GM19043 (cell line): Measurements from ENCODE around the gene ADAMTS3.

Source experiments
- ATAC-seq: cut with Tn5 transposase; IDR thresholded peaks from one replicate; pipeline ENCODE4 v1.9.1; 2021; ENCODE audit warnings: low read depth; ENCODE audit not compliant: unreplicated experiment

The ADAMTS3 gene

DNA sequence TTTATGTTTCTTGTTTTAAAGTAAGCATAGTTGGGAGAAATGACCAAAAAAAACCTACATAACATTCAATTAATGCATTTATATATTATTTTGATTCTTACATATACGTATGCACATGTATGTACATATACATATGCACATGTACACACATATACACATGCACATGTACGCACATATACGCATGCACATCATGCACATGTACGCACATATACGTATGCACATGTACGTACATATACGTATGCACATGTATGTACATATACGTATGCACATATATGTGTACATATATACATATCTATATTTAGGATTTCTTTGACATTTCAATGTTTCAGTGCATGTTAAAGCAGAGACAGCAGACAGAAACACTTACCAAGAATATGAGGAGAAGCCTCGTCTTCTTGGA, 263.4 kb downstream of the ADAMTS3 start:
- ATAC-seq: no peak

GRCh38 chr4:72305080-72305479, 263.9 kb downstream of the ADAMTS3 start:
- no peak for ATAC-seq

DNA sequence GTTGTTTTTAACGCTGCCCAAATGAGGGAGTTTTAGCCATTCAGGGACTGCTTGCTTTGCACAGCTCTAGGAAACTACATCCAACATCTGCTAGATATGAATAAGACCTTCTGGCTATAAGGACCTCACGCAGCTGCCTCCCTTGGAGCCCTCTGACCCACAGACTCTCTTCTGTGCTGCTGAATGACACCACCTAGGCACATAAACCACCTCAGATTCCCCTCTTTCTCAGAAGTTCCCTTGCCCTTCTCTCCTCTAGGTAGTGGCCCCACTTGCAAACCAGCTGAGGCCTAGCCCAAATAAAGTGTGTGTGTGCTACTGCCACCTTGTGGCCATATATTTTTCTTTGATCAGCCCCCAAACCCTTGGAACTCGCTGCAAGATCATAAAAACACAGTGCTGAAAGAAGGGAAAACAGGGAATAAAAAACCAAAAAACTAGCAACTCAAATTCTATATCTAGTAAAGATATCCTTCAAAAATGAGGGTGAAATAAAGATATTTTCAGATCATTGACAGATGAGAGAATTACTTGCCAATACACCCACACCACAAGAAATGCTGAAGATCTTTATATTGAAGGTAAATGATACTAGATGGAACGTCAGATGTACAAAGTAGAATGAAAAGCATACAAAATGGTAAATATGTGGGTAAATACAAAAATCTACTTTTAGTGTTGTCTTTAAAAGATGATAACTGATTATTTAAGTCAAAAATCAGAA, 265.9 kb downstream of the ADAMTS3 start:
- peak; percentile 96 for ATAC-seq

DNA sequence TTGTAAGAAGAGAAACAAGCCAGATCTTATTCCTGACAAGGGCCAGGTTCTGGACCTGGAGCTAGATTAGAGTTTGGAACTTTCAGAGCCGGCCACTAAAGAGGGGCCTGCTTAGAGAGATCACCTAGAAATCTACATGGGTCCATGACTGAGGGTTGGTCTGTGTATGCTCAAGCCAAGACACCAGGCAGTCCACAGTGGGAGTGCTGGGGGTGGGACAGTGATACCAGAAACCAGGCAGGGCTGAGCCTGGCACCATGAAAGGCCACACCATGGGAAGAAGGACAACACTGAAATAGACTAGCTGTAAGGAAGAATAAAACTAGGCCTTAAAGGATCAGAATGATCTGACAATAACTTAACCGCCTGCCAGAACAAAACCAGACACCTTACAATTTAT, 267.3 kb downstream of the ADAMTS3 start:
- ATAC-seq: no peak

DNA sequence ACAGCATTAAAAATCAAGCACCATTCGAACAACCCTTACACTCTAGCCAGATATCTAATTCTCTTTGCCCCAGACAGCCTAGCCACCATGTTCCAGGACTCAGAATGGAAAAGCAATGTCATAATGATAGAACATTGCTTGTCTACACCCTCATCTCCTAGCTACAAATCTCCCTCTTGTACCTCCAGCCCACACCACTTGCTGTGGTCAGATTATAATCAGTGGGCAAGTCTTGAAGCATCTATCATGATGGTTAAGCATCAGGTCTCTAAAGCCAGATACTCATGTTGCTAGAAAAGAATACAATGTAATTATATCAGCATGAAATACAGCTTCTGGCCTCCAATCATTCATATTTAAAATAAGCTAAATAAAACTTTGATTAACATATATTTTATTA, 268.9 kb downstream of the ADAMTS3 start:
- ATAC-seq: no peak

DNA sequence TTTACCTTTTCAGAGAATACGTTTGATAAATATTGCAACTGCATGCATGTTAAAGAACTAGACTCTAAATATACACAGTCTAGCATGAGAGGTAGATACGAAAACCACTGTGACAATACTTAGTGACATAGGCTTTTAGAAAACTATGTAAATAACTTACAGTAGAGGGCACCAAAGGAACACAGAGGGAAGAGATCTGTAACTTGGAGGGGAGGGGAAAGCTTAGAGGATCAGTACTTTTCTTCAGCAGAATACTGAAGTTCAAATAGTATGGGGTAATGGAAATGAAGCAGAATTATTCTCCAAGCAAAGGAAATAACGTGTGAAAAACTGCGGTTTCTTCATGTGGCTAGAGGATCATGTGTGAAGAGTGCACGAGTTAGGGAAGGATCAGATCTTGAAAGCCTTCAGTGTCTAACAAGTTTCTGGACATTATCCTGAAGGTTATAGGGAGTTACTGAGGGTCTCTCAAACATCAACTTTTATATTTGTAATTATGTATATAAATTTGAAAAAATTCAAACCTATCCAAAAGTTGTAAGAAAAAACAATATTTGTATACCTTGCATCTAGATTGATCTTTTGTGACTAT, 273.0 kb downstream of the ADAMTS3 start:
- ATAC-seq: no peak

- ATAC-seq: no peak
Observed at GRCh38 chr4:72290737-72291136, 278.3 kb downstream of the ADAMTS3 start.

GRCh38 chr4:72286910-72287309, 282.1 kb downstream of the ADAMTS3 start:
- no peak for ATAC-seq

GRCh38 chr4:72286185-72286584, 282.8 kb downstream of the ADAMTS3 start:
- no peak for ATAC-seq

- no peak for ATAC-seq
Observed at GRCh38 chr4:72283357-72283756, 285.7 kb downstream of the ADAMTS3 start.

GRCh38 chr4:72280252-72280651, 288.8 kb downstream of the ADAMTS3 start:
- no peak for ATAC-seq

GRCh38 chr4:72275381-72275780, 293.6 kb downstream of the ADAMTS3 start:
- no peak for ATAC-seq

- ATAC-seq: no peak
Observed at GRCh38 chr4:72274251-72274650, 294.8 kb downstream of the ADAMTS3 start.

DNA sequence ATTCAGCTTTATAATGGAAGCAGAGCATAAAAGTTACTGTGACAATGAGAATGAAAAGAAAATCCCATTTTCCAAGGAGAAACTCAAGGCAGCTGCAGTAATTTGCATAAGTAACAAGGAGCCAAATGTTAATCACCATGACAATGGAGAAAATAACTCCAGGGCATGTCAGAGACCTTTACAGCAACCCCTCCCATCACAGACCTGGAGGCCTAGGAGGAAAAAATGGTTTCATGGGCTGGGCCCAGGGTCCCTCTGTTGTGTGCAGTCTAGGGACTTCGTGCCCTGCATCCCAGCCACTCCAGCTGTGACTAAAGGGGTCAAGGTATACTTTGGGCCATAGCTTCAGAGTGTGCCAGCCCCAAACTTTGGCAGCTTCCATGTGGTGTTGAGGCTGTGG, 313.8 kb downstream of the ADAMTS3 start:
- ATAC-seq: no peak

- no peak for ATAC-seq
Observed at GRCh38 chr4:72243641-72244040, 325.4 kb downstream of the ADAMTS3 start.

DNA sequence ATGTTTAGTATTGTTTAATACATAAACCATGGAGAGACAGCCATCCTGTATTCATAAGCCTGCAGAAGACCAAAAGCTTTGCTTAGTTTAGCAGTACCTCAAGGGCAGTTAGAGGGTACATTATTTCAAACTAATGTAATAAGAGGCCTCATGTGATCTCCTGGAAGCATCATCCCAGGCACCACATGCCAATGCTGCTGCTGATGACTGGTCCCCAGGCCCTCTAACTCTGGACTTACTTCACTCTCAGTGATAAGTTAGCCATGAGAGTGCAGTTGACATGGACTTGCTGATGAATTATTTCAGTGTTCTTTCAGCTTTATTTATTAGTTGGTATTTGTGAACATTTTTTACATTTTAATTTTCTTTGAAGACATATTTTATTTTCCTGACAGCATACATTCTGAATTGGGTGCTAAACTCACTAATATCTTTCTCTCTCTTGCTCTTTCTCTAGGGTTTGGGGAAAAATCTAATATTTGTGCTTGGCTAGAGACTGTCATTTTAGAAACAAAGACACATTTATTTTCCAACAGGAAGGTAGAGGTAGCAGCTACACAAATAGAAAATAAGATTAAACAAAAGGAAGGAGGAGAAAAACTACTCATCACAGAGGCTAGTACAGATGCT, 329.4 kb downstream of the ADAMTS3 start:
- no peak for ATAC-seq
